ENCODE data around the gene AIDA.
"Not testable (repeated sequence)": the region's sequence is repeated elsewhere in the genome, so short reads cannot be mapped to it uniquely, and the experiment has no call there.

The AIDA gene

GRCh38 chr1:222712253-222713090 is at the start of gene AIDA, which contains the start of gene BROX:
Gene AIDA, minus strand, starts transcription at chr1:222712491. Its CDS starts 174 bp downstream, at chr1:222712317.
Gene BROX, plus strand, starts transcription at chr1:222712564. Its CDS starts 3,136 bp downstream, at chr1:222715700.
- DNase-seq: peak; percentile 95

- DNase-seq: peak; percentile 89
Observed at GRCh38 chr1:222761083-222761482, 48.8 kb upstream of the AIDA start.

GRCh38 chr1:222759451-222760035 is 47.3 kb upstream of the AIDA start:
- DNase-seq: no peak

DNA sequence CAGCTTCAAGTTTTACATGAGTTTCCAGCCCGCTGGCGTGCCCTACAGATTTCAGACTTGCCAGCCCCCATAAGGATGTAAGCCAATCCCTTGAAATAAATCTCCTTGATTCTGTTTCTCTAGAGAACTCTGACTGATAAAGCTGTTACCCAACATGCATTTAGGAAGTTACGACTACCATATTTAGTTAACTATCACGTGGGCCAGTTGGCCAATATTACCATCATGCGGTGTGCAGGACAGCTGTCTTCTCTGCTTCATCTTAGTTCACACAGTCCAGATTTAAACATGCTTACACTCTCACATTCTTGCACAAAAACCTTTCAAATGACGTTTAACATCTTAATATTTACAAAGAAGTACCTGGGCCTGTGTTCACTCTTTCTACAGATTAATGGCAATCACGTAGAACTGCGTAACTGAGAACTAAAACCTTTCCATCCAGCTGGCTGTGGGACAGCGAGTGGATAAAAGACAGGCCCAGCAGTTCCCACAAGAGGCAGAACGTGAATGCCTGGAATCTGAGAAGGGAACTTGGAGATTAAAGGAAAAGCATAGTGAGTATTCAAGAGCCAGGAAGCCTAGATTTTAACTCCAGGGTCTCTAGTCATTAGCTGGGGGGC is 45.5 kb upstream of the AIDA start:
- DNase-seq: no peak

GRCh38 chr1:222754366-222755139 is 42.3 kb upstream of the AIDA start:
- no peak for DNase-seq

- no peak for DNase-seq
Observed at GRCh38 chr1:222751255-222751654, 39.0 kb upstream of the AIDA start.

- no peak for DNase-seq
Observed at GRCh38 chr1:222750651-222751050, 38.4 kb upstream of the AIDA start.

- peak; percentile 52 for DNase-seq
Observed at GRCh38 chr1:222749927-222750326, 37.6 kb upstream of the AIDA start.

DNA sequence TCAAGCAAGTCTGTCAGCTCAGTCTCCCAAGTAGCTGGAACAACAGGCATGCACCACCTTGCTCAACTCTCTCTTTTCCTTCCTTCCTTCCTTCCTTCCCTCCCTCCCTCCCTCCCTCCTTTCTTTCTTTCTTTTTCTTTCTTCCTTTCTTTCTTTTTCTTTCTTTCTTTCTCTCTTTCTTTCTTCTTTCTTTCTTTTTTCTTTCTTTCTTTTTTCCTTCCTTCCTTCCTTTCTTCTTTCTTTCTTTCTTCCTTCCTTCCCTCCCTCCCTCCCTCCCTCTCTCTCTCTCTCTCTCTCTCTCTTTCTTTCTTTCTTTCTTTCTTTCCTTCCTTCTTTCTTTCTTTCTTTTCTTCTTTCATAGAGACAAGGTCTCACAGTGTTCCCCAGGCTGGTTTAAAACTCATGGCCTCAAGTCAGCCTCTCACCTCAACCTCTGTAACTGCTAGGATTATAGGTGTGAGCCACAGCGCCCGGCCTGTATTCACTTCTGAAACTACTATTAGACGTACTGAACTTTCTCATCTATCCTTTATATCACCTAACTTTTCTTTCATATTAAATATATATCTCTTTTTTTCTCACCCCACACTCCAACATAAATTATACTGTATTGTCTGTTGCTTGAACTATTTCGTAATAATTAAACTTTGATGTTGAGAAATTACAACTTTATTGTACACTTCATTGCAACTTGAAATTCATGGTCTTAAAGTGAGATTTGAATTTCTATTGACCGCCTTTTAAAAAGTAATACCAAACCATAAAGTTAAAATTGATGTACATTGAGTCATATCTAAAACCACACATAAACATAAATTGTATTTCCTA is 29.6 kb upstream of the AIDA start:
- not testable (repeated sequence) for DNase-seq

GRCh38 chr1:222739929-222740328 is 27.6 kb upstream of the AIDA start:
- no peak for DNase-seq

DNA sequence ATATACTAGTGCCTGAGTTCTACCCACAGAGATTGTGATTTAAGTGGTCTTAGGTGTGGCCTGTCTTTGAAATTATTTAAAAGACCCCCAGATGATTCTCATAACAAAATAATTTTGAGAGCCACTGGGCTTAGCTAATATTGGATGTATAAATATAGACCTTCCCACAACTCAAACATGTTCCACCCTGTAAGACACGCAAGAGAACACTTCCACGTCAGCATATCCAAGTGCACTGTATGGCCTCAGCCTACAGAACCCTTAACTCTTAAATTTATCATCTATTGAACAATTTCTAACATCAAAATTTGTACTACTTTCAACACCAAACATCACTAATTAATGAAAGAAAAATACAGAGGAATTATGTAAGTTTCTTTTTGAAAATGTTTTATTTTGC is 27.2 kb upstream of the AIDA start:
- DNase-seq: no peak

DNA sequence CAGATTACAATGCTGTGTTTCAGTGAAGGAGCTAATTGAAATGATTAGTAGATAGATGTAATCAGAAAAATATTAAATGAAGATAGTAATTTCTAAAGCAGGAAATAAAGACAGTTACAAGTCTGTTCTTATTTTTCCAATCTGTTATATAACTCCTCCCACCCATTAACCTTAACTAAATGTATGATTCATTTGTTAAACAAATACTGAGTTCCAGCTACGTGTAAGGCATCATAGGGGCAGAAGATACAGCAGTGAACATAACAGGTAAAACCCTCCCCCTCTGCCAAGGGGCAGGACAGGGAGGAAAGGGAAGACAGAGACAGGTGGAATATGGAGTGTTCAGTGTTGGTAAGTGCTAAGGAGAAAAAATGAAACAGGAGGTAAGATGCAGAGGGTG is 24.7 kb upstream of the AIDA start, which contains the start of gene FAM177B:
Gene FAM177B (plus strand): TSS at position 231 of the 400 bp plus-strand sequence. CDS start 9,344 bp downstream, outside the sequence.
- DNase-seq: peak; percentile 86

DNA sequence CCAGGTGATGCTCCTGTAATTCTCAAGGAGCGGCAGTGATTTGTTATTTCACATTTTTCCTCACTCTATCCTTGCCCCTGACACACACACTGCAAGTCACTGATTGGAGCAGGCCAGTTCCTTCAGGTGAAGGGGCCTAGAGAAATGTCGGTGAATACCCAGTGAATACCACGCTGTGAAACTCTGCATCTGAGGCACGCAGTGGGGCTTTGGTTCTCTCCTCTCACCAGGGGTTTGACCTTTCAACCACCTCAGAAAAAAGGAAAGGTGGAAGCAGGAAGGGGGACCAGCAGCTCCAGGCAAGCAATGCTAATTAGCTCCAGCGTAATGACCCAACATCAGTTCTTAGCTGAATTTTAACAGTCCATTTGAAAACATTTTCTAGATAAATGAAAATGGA is 24.2 kb upstream of the AIDA start:
- DNase-seq: peak; percentile 91

DNA sequence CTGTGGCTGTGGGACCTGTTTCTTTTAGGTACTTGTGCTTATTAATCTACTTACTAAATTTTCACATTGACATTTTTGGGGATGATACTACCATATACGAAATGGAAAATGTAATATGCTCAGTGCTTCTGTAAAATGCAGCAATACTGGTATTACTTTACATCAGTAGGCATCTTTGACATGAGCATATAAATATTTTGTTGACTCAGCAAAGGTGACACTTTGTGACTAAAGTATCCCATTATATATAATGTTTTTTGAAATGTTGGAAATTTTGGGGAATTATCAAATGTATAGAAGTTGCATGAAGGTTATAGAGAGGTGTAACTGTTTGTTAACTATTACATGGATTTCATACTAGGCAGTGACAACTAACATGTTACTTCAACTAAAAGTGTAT is 22.4 kb upstream of the AIDA start:
- no peak for DNase-seq

DNA sequence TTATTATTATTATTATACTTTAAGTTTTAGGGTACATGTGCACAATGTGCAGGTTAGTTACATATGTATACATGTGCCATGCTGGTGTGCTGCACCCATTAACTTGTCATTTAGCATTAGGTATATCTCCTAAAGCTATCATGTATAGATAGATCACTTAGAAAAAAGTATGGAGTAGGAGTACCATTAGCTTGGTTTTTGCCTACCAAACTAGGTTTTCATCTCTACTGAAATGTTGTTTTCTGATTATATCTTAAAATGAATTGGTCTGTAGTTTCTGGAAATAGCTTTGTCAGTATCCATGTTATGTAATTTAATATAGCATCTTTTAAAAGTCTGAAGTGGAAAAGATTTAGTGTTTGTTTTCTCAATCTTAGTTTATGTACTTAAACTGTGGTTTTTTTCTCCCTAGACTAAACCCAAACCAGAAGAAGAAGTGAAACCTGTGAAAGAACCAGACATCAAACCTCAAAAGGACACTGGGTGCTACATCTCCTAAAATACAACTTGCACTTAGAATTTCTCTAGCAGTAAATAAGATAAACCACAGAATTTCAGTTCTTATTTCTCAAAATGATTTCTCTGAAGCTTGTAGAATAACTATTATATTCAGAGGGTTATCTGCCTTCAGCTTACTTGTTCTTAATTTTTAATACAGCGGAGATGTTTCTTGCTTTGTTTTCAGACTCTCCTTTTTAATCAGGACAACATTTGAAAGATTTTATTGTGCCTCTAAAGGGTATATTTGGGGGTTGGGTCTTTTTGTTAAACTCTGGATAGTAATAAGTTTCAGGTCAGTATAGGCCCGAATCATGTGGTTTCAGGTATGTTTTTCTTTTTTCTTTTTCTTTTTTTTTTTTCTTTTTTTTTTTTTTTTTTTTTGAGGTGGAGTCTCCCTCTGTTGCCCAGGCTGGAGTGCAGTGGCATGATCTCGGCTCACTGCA is 20.2 kb upstream of the AIDA start:
- DNase-seq: no peak

DNA sequence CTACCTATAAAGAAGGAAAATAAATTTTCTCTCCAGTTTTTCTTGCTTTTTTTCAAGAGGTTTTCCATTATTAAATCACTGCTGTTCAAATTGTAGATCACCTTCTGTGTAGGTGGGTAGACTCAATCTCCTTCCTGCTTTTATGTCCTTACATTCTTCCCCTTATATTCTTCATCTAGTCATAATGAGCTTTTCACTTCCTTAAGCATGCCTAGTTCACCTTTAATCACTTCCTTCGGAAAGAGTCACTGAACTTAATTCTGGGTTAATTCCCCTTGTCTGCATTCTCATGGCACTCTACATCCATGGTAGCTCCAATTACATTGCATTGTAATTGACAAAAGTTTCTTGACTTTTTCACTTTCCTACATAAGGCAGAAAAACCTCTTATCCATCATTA is 18.6 kb upstream of the AIDA start:
- DNase-seq: no peak

DNA sequence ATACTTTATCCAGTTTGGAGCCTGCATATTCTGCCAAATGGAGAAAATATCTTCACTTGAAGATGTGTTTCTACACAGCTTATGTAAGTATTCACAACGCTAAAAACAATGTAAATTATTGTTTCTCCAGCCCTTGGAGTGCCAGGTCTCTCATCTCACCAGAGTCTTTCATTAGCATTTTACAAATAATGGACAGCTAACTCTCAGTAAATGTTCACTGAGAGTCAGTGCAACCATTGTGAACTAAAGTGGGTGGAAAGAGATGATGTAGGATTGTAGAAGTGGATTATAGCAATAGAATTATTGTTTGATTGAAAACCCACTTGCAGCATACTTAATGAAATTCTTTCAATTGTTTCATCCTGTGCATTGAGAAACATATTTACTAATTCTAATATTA is 16.5 kb upstream of the AIDA start:
- DNase-seq: no peak

GRCh38 chr1:222716393-222716792 is 4.1 kb upstream of the AIDA start:
- DNase-seq: no peak

DNA sequence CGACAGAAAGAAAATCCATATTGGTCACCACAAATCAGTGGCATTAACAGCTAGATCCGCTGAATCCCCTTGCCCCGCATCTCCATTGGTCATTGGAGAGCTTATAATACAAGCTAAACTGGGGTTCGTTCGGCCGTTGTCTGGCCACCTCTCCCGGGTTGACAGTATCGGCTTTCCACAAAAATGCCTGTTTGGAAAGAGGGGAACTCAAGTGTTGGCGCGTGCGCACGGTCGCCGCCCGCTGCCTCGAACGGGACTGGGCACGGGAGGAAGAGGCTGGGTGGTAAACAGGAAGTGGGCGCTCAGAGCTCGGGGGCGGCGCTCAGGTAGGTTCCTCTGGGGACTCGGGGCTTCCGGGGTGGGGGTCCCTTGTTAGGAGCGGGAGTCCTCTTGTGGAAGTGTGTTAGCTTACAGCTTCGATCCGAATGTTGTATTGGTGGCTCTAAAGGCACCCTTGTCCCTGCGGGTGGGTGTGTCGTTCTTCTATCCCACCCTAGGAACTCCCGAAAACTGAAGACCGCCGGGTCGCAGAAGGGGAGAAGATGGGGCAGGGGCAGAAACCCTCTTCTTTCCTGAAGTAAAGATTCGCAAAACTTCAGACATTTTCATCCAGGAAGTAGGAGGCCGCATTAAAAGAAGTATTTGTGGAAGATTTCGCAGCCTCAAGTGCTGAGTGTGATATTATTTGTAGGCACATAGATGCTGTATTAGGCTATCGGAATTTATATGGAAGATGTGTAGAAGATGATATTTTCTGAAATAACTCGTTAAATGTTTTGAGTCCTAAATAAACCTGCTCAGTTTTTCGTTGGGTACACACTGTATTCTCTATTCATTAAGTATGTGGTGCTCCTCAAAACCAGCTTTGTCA is 1.0 kb upstream of the AIDA start:
- peak; percentile 99 for DNase-seq
